T-helper 2 cell treated with Interferon-gamma antibody and Interleukin-4, amounts not matched to agents 100 ng/mL and 5 ng/mL, for 36 hours (primary cell): ENCODE results near the gene CHST3. TPM values are rescaled to one million over a fixed set of nuclear protein-coding genes. Genes with fewer than 3 reads are reported as not detected.
"Not testable (repeated sequence)": the region's sequence is repeated elsewhere in the genome, so short reads cannot be mapped to it uniquely, and the experiment has no call there.

ENCODE experiments used
- intact Hi-C: fragments of 100-400 bp; cut with micrococcal nuclease; formaldehyde crosslinking; loops from one replicate; pipeline ENCODE4 v1.15.1; 2023
- total RNA-seq: library from RNA; stranded (reverse); gene quantifications from 2 replicates; pipeline ENCODE4 v1.2.3, GENCODE V29; 2022

CHST3 gene
- total RNA-seq, 1 donor from 2014 or later: 0.02 TPM

DNA sequence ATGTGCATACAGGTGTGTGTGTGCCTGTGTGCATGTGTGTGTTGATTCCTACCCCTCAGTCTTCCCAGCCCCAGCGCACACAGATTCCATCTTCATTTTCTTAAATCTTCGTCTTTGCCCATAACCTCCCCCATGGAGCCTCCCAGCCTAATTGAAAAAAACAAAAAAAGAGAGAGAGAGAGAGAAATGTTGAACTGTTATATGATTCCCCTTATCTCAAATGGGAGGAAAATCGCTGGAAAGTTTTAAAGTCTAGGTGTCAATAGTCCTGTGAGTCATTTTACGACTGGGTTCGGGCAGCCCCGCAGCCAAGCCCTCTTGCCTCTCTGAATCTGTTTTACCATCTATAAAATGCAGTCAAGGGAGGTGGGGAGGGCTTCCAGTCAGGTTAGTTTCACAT is 63.3 kb downstream of the CHST3 start:
- intact Hi-C loops: no loop called here

DNA sequence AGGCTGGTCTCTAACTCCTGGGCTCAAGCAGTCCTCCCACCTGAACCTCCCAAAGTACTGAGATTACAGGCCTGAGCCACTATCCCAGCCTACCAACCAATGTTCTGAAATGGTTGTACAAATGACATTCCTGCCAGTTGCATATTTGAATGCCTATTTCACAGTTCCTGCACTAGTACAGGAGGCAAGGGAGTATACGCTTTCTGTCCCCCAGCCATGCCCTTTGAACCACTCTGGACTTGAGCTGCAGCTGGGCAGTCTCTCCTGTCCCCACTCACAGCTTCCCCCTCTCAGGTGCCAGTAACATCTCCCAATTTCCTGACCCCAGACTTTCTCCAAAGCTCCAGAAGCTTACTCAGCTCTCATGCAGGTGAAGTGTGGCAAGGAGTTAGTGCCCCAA is 65.2 kb downstream of the CHST3 start:
- intact Hi-C loops: no loop called here

DNA sequence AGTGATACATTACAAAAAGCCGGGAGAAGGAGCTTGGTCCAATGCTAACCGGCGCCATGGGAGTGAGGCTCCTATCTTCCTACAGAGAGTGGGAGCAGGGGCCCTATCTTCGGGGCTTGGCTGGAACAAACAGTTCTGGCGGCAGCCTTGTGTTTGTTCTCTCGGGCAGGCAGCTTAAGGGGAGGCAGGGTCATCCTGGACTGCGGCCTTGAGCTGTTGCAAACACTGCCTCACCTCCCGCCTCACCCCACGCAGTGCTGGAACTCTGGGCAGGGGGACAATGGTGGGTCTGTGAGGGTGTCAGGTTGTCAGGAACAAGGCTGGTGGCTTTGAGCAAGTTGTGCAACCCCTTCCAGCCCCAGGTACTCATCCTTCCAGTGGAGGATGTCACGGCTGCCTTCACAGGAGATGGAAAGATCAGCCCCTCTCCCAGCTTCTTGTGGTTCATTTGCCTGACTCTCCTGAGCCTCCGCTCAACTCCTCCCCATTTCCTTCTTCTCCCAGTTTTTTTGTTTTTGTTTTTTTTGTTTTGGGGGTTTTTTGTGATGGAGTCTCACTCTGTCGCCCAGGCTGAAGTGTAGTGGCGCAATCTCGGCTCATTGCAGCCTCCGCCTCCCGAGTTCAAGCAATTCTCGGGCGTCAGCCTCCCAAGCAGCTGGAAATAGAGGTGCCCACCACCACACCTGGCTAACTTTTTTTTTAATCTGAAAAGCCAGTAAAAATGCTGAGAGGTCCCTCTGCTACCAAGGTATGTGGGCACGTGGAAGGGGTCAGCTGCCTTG is 66.8 kb downstream of the CHST3 start:
- intact Hi-C loops: no loop called here

DNA sequence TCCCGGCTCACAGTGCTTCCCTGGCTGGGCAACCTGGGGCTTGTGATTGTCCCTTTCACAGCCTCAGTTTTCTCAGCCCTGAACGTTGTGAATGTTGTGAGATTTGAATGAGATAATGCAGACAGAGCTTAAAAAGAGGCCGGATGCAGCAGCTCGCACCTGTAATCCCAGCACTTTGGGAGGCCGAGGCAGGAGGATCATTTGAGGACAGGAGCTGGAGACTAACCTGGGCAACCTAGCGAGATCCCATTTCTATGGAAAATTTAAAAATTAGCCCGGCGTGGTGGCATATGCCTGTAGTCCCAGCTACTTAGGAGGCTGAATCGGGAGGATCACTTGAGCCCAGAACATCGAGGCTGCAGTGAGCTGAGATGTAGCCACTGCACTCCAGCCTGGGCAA is 67.5 kb downstream of the CHST3 start:
- intact Hi-C loops: no loop called here

DNA sequence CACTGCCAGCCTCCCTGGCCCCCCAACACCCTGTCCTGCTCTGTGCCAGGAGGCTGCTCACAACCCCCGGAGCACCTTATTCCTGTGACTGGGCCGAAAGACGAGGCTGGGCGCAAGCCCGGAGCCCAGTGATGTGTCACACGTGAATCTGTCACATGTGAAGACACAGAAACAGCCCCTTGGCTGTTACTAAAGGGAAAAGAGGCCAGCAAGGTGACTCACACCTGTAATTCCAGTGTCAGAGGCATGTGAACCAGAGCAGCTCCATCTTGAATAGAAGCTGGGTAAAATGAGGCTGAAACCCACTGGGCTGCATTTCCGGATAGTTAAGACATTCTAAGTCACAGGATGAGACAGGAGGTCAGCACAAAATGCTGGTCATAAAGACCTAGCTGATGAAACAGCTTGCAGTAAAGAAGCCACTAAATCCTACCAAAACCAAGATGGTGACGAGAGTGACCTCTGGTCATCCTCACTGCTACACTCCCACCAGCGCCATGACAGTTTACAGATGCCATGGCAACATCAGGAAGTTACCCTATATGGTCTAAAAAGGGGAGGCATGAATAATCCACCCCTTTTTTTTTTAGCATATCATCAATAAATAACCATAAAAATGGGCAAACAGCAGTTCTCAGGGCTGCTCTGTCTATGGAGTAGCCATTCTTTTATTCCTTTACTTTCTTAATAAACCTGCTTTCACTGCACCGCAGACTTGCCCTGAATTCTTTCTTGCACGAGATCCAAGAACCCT is 68.4 kb downstream of the CHST3 start:
- intact Hi-C loops: not testable (repeated sequence)

DNA sequence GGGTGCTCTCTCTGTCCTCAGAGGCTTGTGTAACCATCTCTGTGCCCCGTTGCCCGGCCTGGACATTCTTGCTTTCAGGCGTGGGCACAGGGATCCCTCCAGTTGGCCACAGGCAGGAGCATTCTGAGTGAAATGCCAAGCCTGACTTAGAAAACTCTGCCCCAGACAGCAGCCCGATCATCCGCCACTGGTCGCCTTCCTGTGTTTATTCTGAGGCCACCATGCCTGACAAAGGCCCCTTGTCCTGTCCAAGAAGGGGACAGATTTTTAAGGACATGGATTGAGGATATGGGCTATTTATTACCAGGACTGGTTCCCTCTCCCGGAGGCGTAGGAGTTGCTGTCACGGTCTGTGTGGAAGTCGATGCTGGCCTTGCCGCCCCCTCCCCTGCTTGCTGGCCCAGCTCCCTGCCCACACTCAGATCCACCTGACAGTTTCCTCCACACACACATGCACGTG is 69.9 kb downstream of the CHST3 start:
- intact Hi-C loops: no loop called here

DNA sequence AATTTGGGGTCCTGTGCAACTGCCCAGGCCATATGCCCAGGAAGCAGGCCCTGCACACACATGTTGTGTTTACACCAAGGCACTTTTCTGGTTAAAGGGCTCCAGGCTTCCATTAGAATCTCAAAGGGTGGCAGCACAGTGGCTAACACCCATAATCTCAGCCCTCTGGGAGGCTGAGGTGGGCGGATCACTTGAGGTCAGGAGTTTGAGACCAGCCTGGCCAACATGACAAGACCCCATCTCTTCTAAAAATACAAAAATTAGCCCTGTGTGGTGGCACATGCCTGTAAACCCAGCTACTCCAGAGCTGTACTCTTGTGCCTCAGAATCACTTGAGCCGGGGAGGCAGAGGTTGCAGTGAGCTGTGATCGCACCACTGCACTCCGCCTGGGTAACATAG is 70.6 kb downstream of the CHST3 start:
- intact Hi-C loops: no loop called here

DNA sequence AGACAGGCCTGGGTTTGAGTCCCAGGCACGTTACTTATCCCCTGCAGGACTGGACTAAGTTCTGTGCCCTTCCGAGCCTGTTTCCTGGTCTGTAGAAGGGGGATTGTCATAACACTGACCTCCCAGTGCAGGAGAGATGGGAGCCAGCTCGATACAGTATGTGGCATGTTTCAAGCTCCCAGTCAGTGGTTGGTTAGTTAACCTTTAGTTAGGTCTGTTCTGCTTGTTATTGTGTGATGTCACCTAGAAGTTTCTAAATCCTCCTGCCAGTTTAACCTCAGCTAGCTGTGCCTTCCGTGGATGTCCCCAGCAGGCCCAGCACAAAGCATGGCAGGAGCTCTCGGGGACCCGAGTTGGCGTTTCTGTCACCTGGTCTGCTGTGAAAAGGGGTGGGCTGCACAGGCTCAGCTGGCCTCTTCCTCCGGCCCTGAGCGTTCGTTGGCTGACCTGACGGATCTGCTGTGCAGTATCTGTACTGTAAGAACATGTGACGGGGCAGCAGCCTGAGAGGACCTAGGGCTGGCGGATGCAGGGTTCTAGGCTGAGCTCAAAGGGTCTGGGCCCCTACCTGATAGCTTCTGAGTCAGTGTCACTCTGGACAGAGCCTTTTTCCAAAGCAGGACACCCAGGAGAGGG is 71.2 kb downstream of the CHST3 start:
- intact Hi-C loops: no loop called here

DNA sequence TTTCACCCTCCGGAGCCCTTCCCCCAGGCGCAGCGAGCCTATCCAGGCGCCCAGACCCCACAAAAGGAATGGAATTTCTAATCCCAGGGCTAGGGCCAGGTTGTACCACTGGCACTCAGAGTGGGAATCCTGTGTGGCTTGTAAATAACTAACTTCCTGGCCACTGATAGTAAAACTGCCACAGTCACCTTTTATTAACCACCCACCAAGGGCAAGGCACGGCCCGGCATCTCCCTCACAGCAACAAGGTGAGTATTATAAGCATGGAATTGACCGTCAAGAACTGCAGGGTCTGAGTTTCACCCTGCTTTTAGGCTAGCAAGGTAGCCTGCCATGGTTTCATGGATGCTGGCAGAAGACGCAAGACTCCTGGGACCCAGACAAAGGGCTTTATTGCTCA is 73.1 kb downstream of the CHST3 start:
- intact Hi-C loops: no loop called here

DNA sequence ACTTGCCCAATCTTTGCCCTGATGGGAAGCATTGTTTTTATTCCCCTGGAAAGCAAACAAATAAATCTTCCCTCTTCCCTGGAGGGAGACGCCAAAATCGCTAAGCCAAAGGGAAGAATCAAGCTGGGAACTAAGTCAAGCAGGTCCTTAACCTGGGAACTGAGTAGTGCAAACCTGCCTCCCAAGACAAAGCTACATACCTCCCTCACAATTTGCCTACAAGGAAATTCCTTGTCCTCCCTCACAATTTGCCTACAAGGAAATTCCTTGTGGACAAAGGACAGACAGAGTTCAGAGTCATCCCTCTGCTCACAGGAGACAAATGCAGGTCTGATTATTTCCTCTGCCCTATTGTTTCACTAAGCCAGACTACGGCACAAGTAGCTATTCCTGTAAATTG is 73.6 kb downstream of the CHST3 start:
- intact Hi-C loops: no loop called here

DNA sequence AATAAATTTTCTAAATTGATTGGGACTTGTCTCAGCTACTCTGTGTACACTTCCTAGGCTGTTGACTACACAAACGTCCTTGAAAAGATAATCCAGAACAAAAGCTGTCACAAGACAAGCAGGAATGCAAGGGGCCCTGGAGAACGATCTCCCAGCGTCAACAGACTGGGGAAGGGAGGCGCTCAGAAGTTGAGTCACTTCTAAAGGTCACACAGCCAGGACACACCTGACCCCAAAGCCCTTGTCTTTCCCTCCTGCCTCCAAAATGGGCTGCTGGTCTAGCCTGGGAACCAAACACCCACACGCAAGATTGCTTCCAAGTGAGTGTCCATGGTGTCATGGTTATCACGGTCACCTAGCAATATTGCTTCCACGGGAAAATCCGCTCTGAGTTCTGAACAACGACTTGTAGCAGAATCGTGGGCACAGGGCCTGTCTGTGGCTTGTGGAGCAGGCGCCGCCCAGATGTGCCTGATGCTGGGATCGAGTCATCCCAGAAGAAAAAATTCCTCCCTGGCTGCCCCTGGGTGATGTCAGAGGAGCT is 74.3 kb downstream of the CHST3 start:
- intact Hi-C loops: no loop called here

DNA sequence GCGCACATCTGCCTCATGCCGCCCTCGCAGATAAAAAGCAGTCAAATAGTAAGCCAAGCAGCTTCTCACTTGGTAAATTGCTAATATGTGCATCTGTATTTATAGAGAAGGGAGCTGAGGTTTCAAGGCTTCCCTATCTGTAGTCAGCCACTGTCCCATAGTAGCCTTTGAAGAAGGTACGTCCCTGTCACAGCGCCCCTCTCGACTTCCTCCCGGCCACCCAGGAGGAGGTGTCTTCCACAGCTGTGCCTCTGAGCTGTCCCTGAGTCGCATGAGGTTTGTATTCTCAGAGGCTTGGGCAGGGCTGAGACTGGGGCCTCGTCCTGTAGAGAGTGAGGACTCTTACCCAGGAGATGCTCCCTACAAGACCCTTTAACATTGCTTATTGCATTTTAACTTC is 75.2 kb downstream of the CHST3 start:
- intact Hi-C loops: no loop called here

DNA sequence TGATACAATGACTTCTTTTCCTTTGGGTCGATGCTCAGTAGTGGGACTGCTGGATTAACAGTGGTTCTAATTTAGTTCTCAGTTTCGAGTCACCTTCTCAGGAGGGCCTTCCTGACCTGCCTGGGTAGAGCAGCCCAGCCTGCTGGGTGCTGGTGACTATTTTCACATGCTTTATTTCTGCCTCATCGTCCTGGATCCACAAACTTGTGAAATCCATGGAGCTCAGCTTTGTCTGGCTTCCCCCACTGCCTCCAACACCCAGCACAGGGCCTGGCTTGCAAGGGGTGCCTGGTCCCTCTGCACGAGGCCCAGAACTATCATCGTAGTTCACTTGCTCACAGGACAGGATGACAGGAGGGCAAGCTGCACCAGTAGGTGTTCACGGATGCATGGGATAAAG is 77.3 kb downstream of the CHST3 start:
- intact Hi-C loops: loop anchor here (10.0 kb wide), 1 partner anchor 727 kb away; the partner anchor contains the start of gene SLC29A3

DNA sequence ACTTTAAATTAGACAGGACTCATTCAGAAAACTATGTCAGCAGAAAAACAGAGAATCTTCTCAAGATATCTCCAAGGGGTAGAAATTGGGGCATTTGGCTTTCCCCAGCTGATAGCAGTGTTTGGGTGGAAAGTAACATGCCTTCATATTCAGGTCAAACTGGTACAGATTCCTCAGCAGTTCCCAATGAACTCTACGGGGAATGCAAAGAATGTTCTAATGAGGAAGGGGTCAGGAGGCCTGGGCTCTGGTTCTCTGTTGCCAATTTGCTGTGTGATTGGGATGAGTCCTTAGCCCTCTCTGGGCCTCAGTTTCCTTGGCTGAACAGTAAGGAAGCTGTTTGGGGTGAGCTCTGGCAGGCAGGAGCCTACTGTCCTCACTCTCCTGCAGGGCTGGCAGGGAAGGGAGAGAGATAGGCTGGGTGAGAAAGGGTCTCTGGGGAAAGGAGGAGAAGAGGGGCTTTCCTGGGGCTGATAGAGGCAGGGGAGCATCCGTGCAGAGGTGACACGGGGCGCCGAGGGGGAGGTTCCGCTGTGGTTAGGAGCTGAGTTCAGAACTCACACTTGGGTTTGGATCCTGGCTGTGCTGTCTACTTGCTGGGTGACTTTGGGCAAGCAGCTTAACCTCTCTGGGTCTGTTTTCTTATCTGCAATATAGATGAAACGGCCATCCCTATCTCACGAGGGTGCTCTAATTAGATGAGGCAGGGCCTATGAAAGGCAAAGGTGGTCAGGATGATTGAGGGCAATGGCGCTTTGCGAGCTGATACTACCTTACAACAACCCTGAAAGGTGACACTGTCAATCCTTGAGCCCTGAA is 79.0 kb downstream of the CHST3 start:
- intact Hi-C loops: loop anchor here (10.0 kb wide), 1 partner anchor 728 kb away; the partner anchor contains the start of gene SLC29A3

DNA sequence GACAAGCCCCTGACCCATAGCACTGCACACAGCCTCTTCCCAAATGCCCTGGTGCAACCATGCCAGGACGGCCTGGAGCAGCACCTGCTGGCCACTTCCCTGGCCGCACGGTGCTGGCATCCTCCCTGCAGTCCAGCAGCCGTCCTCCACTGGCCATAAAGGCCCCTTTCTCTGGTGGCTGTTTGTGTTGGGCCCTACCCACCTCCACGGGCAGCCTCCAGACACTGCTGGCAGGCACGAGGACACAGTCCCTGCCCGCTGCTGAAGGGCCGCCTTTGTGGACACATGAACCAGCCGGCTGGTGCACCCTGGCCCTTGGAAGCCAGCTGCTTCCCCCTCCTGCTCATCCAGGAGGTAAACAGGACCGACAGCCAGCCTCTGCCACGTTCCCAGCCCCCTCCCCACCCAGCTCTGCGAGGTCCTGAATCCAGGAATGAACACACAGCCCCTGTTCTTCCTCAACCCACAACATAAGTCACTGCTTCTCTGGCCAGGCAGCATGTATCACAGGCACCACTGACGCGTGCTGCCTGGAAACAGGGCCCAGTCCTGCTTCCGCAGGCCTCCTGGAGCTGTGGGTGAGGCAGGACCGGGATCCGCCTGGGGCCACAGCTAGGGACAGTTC is 80.3 kb downstream of the CHST3 start:
- intact Hi-C loops: loop anchor here (10.0 kb wide), 1 partner anchor 730 kb away; the partner anchor contains the start of gene SLC29A3

DNA sequence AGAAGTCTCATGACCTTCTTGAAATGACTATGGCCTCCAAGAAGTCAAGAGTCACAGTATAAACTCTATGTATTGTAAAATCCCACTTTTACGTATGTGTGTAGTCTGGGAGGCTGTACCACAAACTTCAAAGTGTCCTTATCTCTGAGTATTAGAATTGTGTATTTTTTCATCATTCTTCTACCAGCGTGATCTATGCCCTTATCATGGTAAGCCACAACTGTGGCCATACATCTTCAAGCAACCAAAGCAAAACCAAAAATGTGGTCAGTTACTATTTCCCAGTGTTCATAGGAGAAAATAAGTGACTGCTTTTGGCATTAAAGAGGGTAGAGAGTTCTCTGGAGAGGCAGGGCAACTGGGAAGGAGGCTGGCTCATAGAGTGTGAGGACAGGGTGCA is 81.4 kb downstream of the CHST3 start:
- intact Hi-C loops: loop anchor here (10.0 kb wide), 1 partner anchor 731 kb away; the partner anchor contains the start of gene SLC29A3

DNA sequence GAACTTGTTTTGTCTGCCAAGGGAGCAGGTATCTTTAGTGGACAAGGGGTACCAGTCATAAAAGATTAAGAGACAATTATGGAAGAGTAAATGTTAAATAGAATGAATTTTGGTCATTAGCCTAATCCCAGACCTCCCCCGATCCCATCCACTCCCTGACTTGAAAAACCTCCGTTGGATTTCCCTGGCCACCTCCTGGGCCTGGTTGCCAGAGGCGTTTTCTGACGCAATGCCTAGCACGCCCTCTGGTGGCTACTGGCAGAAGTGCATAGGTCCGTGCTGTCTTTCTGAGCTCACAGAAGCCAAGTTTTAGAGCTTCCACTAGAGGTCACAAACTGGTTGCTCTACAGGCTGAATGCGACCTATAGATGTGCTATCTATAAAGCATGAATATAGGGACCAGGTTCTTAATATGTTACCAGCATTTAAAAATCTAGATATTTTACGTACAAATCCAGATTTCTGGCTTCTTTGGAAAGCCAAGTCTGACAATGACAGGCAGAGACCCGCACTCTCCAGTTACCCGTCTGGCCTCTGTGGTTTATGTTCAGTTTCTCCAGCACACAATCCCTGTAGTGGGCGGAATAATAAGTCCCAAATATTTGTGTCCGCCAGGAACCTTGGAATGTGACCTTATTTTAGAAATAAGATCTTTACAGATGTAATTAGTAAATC is 84.4 kb downstream of the CHST3 start:
- intact Hi-C loops: loop anchor here (1.0 to 10.0 kb wide), 5 partner anchors 152 to 734 kb away; partner anchors contain the start of gene SLC29A3

DNA sequence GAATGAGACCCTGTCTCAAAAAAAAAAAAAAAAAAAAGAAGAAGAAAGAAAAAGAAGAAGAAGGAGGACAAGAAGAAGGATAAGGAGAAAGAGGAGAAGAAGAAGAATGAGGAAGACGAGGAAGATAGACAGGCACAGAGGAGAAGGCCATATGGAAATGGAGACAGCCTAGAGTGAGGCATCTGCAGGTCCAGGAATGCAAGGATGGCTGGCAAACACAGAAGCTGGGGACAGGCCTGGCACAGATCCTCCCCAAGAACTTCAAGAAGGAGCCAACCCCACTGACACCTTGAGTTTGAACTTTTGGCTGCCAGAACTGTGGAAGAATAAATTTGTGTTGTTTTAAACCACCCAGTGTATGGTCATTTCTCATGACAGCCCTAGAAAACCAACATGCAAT is 85.3 kb downstream of the CHST3 start:
- intact Hi-C loops: loop anchor here (1.0 to 10.0 kb wide), 3 partner anchors 173 to 735 kb away; partner anchors contain the start of gene SLC29A3
